H1 (cell line): ENCODE results near the gene RNASE2.

ENCODE experiments used
- BCL11A ChIP-seq, 2 experiments: IDR thresholded peaks; one replicate each; pipeline ENCODE4 v1.6.1; 2011; ENCODE audit warnings: low read depth in 2 of 2, low read length in 2 of 2, mild to moderate bottlenecking in 2 of 2
- CTBP2 ChIP-seq: IDR thresholded peaks from 2 replicates; pipeline ENCODE4 v1.7.0; 2011; ENCODE audit warnings: borderline replicate concordance, mild to moderate bottlenecking, moderate library complexity, mixed read lengths, low read length; ENCODE audit not compliant: insufficient read depth, insufficient read length
- MAX ChIP-seq: IDR thresholded peaks from 2 replicates; pipeline ENCODE4 v1.6.1; 2012; ENCODE audit warnings: inconsistent platforms
- POLR2A ChIP-seq, 2 experiments: IDR thresholded peaks; 1 replicate in 1 of 2; 2 replicates in 1 of 2; pipeline ENCODE4 v1.6.1; 2011; ENCODE audit warnings: low read depth in 2 of 2, low read length in 2 of 2, mild to moderate bottlenecking in 2 of 2; ENCODE audit errors: control extremely low read depth in 1 of 2
- POLR2AphosphoS5 ChIP-seq: IDR thresholded peaks from 2 replicates; pipeline ENCODE4 v1.6.1; 2011; ENCODE audit warnings: low read depth, low read length
- RFX5 ChIP-seq: IDR thresholded peaks from 2 replicates; pipeline ENCODE4 v1.6.1; 2011; ENCODE audit warnings: low read depth, low read length, improper control_type of control experiment, borderline replicate concordance
- RNF2 ChIP-seq: fragments of 200-900, 300-1000 bp; sonication (generic); IDR thresholded peaks from 2 replicates; pipeline ENCODE4 v1.7.1; 2016; ENCODE audit warnings: borderline replicate concordance, low read depth, mild to moderate bottlenecking, antibody characterized with exemption, low read length; ENCODE audit not compliant: poor library complexity, severe bottlenecking; ENCODE audit errors: missing control alignments
- ZNF274 ChIP-seq: IDR thresholded peaks from 2 replicates; pipeline ENCODE4 v1.7.0; 2012; ENCODE audit warnings: low read length, borderline replicate concordance; ENCODE audit errors: extremely low read depth
- TF ChIP-seq, protein P1 (sequence below), 3 experiments: IDR thresholded peaks; 1 replicate in 2 of 3; 2 replicates in 1 of 3; pipeline versions ENCODE4 v1.5.1 to v1.6.1; 2011; ENCODE audit warnings: low read length in 3 of 3, mild to moderate bottlenecking in 3 of 3, inconsistent platforms in 2 of 3, low read depth in 1 of 3, moderate library complexity in 1 of 3; ENCODE audit not compliant: insufficient read depth in 1 of 3; ENCODE audit errors: control extremely low read depth in 1 of 3
- TF ChIP-seq, protein P2 (sequence below): IDR thresholded peaks from 2 replicates; pipeline ENCODE4 v1.6.1; 2011; ENCODE audit warnings: low read depth, mild to moderate bottlenecking, low read length; ENCODE audit not compliant: insufficient read depth

DNA sequence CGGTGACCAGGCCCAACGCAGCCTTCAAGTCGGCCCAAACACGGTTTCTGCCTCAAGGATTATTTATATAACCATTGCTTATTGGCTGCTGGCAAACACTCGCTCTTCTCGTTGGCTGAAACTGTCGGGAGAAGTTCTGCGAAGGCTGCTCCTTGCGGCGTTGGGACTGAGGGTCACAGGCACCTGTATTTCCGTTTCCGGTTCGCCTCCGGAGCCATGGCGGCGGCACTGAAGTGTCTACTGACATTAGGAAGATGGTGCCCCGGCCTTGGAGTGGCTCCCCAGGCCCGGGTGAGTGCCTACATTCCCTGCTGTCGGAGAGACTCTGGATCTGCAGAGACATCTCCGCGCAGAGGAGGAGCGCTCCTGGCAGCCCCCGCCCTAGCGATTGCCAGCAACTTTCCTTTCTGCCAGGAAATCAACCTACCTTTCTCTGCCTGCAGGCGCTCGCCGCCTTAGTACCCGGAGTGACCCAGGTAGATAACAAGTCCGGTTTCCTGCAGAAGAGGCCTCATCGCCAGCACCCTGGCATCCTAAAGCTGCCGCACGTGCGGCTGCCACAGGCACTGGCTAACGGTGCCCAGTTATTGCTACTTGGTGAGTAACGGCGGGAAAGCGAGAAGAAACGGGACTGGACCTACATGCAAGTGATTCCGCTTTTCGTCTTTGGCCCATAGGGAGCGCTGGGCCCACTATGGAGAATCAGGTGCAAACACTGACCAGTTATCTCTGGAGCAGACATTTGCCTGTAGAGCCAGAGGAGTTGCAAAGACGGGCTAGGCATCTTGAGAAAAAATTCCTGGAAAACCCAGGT, 34.7 kb downstream of the RNASE2 start, which contains the start of gene METTL17:
- TF ChIP-seq, protein P1, sequence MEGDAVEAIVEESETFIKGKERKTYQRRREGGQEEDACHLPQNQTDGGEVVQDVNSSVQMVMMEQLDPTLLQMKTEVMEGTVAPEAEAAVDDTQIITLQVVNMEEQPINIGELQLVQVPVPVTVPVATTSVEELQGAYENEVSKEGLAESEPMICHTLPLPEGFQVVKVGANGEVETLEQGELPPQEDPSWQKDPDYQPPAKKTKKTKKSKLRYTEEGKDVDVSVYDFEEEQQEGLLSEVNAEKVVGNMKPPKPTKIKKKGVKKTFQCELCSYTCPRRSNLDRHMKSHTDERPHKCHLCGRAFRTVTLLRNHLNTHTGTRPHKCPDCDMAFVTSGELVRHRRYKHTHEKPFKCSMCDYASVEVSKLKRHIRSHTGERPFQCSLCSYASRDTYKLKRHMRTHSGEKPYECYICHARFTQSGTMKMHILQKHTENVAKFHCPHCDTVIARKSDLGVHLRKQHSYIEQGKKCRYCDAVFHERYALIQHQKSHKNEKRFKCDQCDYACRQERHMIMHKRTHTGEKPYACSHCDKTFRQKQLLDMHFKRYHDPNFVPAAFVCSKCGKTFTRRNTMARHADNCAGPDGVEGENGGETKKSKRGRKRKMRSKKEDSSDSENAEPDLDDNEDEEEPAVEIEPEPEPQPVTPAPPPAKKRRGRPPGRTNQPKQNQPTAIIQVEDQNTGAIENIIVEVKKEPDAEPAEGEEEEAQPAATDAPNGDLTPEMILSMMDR (IDR thresholded peaks at IDR 0.05; ENCODE audit: control extremely low read depth in 1 of 3, insufficient read depth in 1 of 3, low read depth in 1 of 3, low read length in 3 of 3) = peak; percentile 36 to 60 (median 49); a peak in 3 of 4 replicates
- TF ChIP-seq POLR2AphosphoS5 (peak; percentile 33; the same call in 1 of the 2 replicates), RNF2 (no peak), CTBP2 (no peak), RFX5 (no peak), ZNF274 (no peak), BCL11A (IDR thresholded peaks at IDR 0.05; ENCODE audit: low read depth in 2 of 2, low read length in 2 of 2) (no peak), POLR2A (IDR thresholded peaks at IDR 0.05; ENCODE audit: control extremely low read depth in 1 of 2, low read depth in 2 of 2, low read length in 2 of 2) (peak in 1 of 2 experiments; percentile 83; a peak in 2 of 3 replicates), MAX (peak; percentile 57)
- TF ChIP-seq, protein P2, sequence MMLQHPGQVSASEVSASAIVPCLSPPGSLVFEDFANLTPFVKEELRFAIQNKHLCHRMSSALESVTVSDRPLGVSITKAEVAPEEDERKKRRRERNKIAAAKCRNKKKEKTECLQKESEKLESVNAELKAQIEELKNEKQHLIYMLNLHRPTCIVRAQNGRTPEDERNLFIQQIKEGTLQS = no peak
